ENCODE results near the gene MEA1. TPM values are rescaled to one million over a fixed set of nuclear protein-coding genes. Genes with fewer than 3 reads are reported as not detected.

Gene MEA1
- total and polyA plus RNA-seq, 2 experiments from 2014 or later: 70.5 to 205 TPM

DNA sequence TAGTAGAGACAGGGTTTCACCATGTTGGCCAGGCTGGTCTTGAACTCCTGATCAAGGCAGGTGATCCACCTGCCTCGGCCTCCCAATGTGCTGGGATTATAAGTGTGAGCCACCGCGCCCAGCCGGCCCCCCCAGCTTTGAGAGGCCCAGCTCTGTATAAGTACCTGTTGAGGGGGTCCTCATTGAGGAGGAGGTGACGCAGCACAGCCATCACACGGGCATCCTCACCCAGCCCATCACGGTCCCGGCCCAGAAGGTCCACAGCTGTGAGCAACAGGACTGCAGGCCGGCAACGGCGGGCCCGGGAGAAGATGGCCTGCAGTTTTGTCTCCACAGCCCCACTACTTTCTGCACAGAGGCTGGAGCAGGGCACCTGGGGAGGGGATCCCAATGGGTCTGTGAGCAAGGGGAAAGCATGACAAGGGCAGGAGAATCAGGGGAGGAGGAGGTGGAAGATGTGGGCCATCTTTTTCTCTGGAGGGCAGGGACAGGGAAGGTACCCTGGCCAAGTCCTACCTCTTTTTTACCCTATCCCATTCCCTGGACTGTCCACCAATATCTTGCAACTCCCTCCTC is 45.5 kb downstream of the MEA1 start:
- TF ChIP-seq ZNF331 (CRISPR knock-in tag; IDR thresholded peaks at IDR 0.05; ENCODE audit: low read depth): no peak
- TF ChIP-seq, protein P1, sequence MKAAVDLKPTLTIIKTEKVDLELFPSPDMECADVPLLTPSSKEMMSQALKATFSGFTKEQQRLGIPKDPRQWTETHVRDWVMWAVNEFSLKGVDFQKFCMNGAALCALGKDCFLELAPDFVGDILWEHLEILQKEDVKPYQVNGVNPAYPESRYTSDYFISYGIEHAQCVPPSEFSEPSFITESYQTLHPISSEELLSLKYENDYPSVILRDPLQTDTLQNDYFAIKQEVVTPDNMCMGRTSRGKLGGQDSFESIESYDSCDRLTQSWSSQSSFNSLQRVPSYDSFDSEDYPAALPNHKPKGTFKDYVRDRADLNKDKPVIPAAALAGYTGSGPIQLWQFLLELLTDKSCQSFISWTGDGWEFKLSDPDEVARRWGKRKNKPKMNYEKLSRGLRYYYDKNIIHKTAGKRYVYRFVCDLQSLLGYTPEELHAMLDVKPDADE (IDR thresholded peaks at IDR 0.05): no peak
- TF ChIP-seq, protein P2, sequence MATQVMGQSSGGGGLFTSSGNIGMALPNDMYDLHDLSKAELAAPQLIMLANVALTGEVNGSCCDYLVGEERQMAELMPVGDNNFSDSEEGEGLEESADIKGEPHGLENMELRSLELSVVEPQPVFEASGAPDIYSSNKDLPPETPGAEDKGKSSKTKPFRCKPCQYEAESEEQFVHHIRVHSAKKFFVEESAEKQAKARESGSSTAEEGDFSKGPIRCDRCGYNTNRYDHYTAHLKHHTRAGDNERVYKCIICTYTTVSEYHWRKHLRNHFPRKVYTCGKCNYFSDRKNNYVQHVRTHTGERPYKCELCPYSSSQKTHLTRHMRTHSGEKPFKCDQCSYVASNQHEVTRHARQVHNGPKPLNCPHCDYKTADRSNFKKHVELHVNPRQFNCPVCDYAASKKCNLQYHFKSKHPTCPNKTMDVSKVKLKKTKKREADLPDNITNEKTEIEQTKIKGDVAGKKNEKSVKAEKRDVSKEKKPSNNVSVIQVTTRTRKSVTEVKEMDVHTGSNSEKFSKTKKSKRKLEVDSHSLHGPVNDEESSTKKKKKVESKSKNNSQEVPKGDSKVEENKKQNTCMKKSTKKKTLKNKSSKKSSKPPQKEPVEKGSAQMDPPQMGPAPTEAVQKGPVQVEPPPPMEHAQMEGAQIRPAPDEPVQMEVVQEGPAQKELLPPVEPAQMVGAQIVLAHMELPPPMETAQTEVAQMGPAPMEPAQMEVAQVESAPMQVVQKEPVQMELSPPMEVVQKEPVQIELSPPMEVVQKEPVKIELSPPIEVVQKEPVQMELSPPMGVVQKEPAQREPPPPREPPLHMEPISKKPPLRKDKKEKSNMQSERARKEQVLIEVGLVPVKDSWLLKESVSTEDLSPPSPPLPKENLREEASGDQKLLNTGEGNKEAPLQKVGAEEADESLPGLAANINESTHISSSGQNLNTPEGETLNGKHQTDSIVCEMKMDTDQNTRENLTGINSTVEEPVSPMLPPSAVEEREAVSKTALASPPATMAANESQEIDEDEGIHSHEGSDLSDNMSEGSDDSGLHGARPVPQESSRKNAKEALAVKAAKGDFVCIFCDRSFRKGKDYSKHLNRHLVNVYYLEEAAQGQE (IDR thresholded peaks at IDR 0.05; ENCODE audit: unreplicated experiment): no peak
- TF ChIP-seq NANOG (IDR thresholded peaks at IDR 0.05; ENCODE audit: borderline replicate concordance): no peak
- TF ChIP-seq, protein P3, sequence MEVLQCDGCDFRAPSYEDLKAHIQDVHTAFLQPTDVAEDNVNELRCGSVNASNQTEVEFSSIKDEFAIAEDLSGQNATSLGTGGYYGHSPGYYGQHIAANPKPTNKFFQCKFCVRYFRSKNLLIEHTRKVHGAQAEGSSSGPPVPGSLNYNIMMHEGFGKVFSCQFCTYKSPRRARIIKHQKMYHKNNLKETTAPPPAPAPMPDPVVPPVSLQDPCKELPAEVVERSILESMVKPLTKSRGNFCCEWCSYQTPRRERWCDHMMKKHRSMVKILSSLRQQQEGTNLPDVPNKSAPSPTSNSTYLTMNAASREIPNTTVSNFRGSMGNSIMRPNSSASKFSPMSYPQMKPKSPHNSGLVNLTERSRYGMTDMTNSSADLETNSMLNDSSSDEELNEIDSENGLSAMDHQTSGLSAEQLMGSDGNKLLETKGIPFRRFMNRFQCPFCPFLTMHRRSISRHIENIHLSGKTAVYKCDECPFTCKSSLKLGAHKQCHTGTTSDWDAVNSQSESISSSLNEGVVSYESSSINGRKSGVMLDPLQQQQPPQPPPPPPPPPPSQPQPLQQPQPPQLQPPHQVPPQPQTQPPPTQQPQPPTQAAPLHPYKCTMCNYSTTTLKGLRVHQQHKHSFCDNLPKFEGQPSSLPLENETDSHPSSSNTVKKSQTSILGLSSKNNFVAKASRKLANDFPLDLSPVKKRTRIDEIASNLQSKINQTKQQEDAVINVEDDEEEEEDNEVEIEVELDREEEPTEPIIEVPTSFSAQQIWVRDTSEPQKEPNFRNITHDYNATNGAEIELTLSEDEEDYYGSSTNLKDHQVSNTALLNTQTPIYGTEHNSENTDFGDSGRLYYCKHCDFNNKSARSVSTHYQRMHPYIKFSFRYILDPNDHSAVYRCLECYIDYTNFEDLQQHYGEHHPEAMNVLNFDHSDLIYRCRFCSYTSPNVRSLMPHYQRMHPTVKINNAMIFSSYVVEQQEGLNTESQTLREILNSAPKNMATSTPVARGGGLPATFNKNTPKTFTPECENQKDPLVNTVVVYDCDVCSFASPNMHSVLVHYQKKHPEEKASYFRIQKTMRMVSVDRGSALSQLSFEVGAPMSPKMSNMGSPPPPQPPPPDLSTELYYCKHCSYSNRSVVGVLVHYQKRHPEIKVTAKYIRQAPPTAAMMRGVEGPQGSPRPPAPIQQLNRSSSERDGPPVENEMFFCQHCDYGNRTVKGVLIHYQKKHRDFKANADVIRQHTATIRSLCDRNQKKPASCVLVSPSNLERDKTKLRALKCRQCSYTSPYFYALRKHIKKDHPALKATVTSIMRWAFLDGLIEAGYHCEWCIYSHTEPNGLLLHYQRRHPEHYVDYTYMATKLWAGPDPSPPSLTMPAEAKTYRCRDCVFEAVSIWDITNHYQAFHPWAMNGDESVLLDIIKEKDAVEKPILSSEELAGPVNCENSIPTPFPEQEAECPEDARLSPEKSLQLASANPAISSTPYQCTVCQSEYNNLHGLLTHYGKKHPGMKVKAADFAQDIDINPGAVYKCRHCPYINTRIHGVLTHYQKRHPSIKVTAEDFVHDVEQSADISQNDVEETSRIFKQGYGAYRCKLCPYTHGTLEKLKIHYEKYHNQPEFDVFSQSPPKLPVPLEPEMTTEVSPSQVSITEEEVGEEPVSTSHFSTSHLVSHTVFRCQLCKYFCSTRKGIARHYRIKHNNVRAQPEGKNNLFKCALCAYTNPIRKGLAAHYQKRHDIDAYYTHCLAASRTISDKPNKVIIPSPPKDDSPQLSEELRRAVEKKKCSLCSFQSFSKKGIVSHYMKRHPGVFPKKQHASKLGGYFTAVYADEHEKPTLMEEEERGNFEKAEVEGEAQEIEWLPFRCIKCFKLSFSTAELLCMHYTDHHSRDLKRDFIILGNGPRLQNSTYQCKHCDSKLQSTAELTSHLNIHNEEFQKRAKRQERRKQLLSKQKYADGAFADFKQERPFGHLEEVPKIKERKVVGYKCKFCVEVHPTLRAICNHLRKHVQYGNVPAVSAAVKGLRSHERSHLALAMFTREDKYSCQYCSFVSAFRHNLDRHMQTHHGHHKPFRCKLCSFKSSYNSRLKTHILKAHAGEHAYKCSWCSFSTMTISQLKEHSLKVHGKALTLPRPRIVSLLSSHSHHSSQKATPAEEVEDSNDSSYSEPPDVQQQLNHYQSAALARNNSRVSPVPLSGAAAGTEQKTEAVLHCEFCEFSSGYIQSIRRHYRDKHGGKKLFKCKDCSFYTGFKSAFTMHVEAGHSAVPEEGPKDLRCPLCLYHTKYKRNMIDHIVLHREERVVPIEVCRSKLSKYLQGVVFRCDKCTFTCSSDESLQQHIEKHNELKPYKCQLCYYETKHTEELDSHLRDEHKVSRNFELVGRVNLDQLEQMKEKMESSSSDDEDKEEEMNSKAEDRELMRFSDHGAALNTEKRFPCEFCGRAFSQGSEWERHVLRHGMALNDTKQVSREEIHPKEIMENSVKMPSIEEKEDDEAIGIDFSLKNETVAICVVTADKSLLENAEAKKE (CRISPR knock-in tag; IDR thresholded peaks at IDR 0.05): no peak
- TF ChIP-seq EZH2 (IDR thresholded peaks at IDR 0.05; ENCODE audit: low read depth, unreplicated experiment): no peak
- TF ChIP-seq POLR2AphosphoS5 (IDR thresholded peaks at IDR 0.05; ENCODE audit: low read depth): no peak
- TF ChIP-seq CREB1 (CRISPR knock-in tag; IDR thresholded peaks at IDR 0.05; ENCODE audit: low read depth): no peak
- no peak for TF ChIP-seq ZNF114 (CRISPR knock-in tag; IDR thresholded peaks at IDR 0.05)
- no peak for TF ChIP-seq EZH2phosphoT487 (IDR thresholded peaks at IDR 0.05; ENCODE audit: unreplicated experiment)
- Histone ChIP-seq H3K79me2 (replicated peaks; ENCODE audit: insufficient read depth) (no peaks in the 10 kb centered on the region), H3K27me3 (ENCODE audit: insufficient read depth) (no peaks in the 10 kb centered on the region), H3K27ac (ENCODE audit: low read depth) (no peak overlapping the region), H3K4me1 (ENCODE audit: insufficient read depth) (no peaks in the 10 kb centered on the region), H3K4me3 (no peak overlapping the region), H3K9me2 (ENCODE audit: insufficient read depth) (no peaks in the 10 kb centered on the region), H3K36me3 (ENCODE audit: insufficient read depth) (no peaks in the 10 kb centered on the region; the same call in 1 of the 2 replicates), H4K20me1 (replicated peaks; ENCODE audit: insufficient read depth) (no peaks in the 10 kb centered on the region), H3F3A (replicated peaks; ENCODE audit: low read depth) (0 out of 2 replicates have a peak, but pooled peaks cover 6% of the 10 kb centered on the region), H3K4me2 (no peak overlapping the region), H2AFZ (no peak overlapping the region)
- no peak for DNase-seq (ENCODE audit: low spot score)
- Mint-ChIP-seq H3K27me3 (ENCODE audit: insufficient read depth, low read depth, poor library complexity) (peaks cover 6% of the 10 kb centered on the region), H3K9me3 (no peaks in the 10 kb centered on the region), H3K4me3 (no peak overlapping the region), H3K36me3 (ENCODE audit: low read depth) (peaks cover 3% of the 10 kb centered on the region; the same call in 2 of the 3 replicates), H3K4me1 (peaks cover 6% of the 10 kb centered on the region; the same call in 2 of the 3 replicates), H3K27ac (no peak overlapping the region)
- no peak for ATAC-seq
